Measurements from ENCODE around the gene TLE3.

GRCh38 chr15:70014331-70014730 is 83.4 kb downstream of the TLE3 start:
- TF ChIP-seq CTCF (IDR thresholded peaks at IDR 0.05) (no peak), POLR2A (IDR thresholded peaks at IDR 0.05) (no peak)

Data from body of pancreas (tissue), 4 donors.